KOPT-K1 (cell line): ENCODE results near the gene BEND2.

Source experiments
- H3K27ac ChIP-seq: fragments of 200-600 bp; sonication (generic); 2 replicates; pipeline ENCODE4 v1.5.1; 2016; ENCODE audit warnings: antibody characterized with exemption, mild to moderate bottlenecking, low read depth, low read length; ENCODE audit not compliant: poor library complexity, severe bottlenecking
- H3K36me3 ChIP-seq: fragments of 200-600 bp; sonication (generic); 2 replicates; pipeline ENCODE4 v1.5.1; 2017; ENCODE audit warnings: antibody characterized with exemption, mild to moderate bottlenecking, low read length, moderate library complexity; ENCODE audit not compliant: insufficient read depth
- H3K9me3 ChIP-seq: fragments of 200-600 bp; sonication (generic); 2 replicates; pipeline ENCODE4 v1.5.1; 2017; ENCODE audit warnings: antibody characterized with exemption, low read length, mild to moderate bottlenecking; ENCODE audit not compliant: insufficient read depth, poor library complexity, severe bottlenecking

Gene BEND2

GRCh38 chrX:18166068-18166467 is 54.6 kb downstream of the BEND2 start:
- Histone ChIP-seq H3K27ac (no peak overlapping the region), H3K36me3 (no peaks in the 10 kb centered on the region), H3K9me3 (no peaks in the 10 kb centered on the region)

GRCh38 chrX:18160369-18160768 is 60.3 kb downstream of the BEND2 start:
- no peak overlapping the region for H3K27ac ChIP-seq
- H3K36me3 ChIP-seq = no peaks in the 10 kb centered on the region
- no peaks in the 10 kb centered on the region for H3K9me3 ChIP-seq

- Histone ChIP-seq H3K27ac (no peak overlapping the region), H3K36me3 (no peaks in the 10 kb centered on the region), H3K9me3 (no peaks in the 10 kb centered on the region)
These were observed 61.7 kb downstream of the BEND2 start for GRCh38 chrX:18158963-18159362.

- Histone ChIP-seq H3K36me3 (no peaks in the 10 kb centered on the region), H3K27ac (no peak overlapping the region), H3K9me3 (no peaks in the 10 kb centered on the region)
These were observed 69.0 kb downstream of the BEND2 start for GRCh38 chrX:18151649-18152048.

DNA sequence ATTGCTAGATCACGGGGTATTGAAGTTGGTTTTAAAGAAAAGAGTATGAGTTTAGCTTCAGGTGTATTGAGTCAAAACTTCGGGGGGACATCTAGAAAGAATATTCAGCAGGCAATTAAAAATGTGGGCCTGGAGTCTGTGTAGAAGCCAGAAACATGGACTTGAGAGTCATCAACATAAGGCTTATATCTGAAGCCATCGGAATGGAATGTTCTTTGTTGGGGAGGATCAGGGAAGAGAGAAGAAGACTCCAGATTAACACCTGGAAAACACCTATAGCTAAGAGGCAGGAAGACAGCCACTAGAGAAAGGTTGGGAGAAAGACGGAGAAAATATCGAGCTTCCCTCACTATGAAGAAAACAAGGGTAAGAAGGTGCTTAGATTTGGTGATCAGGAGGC is 69.5 kb downstream of the BEND2 start:
- H3K36me3 ChIP-seq = no peaks in the 10 kb centered on the region
- no peaks in the 10 kb centered on the region for H3K9me3 ChIP-seq
- no peak overlapping the region for H3K27ac ChIP-seq

GRCh38 chrX:18149454-18149853 is 71.2 kb downstream of the BEND2 start:
- Histone ChIP-seq H3K27ac (no peak overlapping the region), H3K9me3 (no peaks in the 10 kb centered on the region), H3K36me3 (no peaks in the 10 kb centered on the region)

DNA sequence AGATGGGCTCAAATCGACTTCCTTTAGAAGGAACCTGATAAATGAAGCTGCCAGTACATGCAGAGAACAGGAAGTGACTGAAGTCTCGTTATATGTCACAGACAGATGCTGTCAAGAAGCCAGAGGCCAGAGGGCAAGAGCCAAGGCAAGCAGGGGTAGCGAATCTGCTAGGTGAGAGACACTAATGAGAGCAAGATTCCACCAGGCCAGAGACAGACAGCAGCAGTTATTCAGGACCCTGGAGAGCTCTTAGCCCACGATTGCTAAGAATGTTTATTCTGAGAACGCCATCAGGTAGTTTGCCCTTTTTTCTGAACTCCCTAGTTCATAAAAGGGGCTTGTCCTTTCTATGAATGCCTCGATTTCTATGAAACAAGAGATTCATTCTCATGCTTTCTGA is 73.7 kb downstream of the BEND2 start:
- H3K9me3 ChIP-seq = no peaks in the 10 kb centered on the region
- no peaks in the 10 kb centered on the region for H3K36me3 ChIP-seq
- H3K27ac ChIP-seq = no peak overlapping the region

GRCh38 chrX:18146009-18146408 is 74.7 kb downstream of the BEND2 start:
- no peak overlapping the region for H3K27ac ChIP-seq

DNA sequence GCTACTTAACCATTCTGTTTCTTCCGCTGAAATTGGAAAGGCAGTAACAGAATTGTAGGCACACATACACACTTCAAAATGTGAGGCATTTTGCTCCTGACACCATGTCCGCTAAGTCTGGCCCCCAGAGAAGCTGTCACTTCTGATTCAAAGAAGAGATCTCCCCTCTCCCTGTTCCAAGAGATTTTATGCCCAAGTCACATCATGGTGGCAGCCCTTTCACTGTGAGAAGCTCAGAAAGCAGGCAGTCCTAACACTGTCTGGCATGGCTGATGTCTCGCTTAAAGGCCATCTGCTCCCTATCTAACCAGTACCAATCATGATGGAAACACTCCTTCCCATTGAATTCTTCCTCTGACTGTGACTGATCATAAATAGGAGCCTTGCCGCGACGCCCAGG is 83.9 kb downstream of the BEND2 start:
- H3K27ac ChIP-seq = no peak overlapping the region
- no peaks in the 10 kb centered on the region for H3K36me3 ChIP-seq
- no peaks in the 10 kb centered on the region for H3K9me3 ChIP-seq

More at GRCh38 chrX:18146009-18146408, 74.7 kb downstream of the BEND2 start:
- H3K9me3 ChIP-seq = no peaks in the 10 kb centered on the region
- H3K36me3 ChIP-seq = no peaks in the 10 kb centered on the region

DNA sequence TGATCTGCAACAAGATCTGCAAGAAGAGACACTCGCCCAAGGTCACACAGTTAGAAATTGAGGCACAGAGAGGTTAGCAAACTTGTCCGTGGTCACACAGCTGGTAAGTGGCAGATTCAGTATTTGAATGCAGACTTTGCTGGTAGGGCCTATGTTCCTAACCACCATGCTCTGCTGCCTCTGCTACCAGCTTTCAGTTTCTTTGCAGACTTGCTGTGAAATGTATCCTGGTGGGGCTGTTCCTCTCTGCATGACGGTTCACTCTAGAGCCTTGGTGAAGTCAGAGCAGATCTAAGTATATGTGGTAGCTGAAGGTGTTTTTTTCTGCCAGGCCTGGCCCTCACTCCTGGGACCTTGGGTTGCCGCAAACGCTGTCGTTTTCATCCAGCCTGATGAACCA is 87.1 kb downstream of the BEND2 start:
- H3K27ac ChIP-seq = no peak overlapping the region
- no peaks in the 10 kb centered on the region for H3K36me3 ChIP-seq
- H3K9me3 ChIP-seq = no peaks in the 10 kb centered on the region

GRCh38 chrX:18129690-18130089 is 91.0 kb downstream of the BEND2 start:
- Histone ChIP-seq H3K36me3 (no peaks in the 10 kb centered on the region), H3K27ac (no peak overlapping the region), H3K9me3 (no peaks in the 10 kb centered on the region)

GRCh38 chrX:18126971-18127370 is 93.7 kb downstream of the BEND2 start:
- Histone ChIP-seq H3K9me3 (no peaks in the 10 kb centered on the region), H3K27ac (no peak overlapping the region), H3K36me3 (no peaks in the 10 kb centered on the region)

DNA sequence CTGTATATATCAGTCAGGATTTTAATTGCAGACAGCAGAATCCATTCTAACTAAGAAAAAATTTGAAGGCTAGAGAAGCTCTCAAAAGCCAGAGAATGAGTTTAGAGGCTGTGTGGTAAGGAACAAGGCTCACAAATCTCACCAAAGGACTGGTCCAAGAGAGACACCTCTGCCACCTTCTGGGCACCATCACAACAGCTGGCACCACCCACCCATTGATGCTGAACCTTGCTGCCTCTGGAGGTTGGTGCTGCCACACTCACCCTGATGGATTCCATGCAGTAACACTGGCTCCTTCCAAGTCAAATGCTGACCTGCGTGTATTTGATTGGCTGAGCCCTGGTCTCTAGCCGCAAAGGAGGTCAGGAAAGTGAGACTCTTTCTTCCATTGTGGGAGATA is 100.8 kb downstream of the BEND2 start:
- no peaks in the 10 kb centered on the region for H3K36me3 ChIP-seq
- no peaks in the 10 kb centered on the region for H3K9me3 ChIP-seq
- H3K27ac ChIP-seq = no peak overlapping the region
